HEK293 (cell line): ENCODE measurements around the gene WDR89.

Experiments
- CTCF ChIP-seq: fragments of 450-650 bp; formaldehyde crosslinking; IDR thresholded peaks from 2 replicates; pipeline ENCODE4 v1.5.1; 2016; ENCODE audit warnings: missing biosample characterization, missing genetic modification characterization
- KLF16 ChIP-seq: fragments of 450-650 bp; formaldehyde crosslinking; IDR thresholded peaks from 2 replicates; pipeline ENCODE4 v1.5.1; 2017; ENCODE audit warnings: missing biosample characterization, missing genetic modification characterization
- KLF7 ChIP-seq: fragments of 450-650 bp; formaldehyde crosslinking; IDR thresholded peaks from 2 replicates; pipeline ENCODE4 v1.5.1; 2016; ENCODE audit warnings: missing biosample characterization, missing genetic modification characterization, borderline replicate concordance
- SP7 ChIP-seq: fragments of 450-650 bp; formaldehyde crosslinking; IDR thresholded peaks from 2 replicates; pipeline ENCODE4 v1.5.1; 2016; ENCODE audit warnings: missing biosample characterization, missing genetic modification characterization
- YY1 ChIP-seq: fragments of 450-650 bp; formaldehyde crosslinking; IDR thresholded peaks from 2 replicates; pipeline ENCODE4 v1.5.1; 2018; ENCODE audit warnings: missing biosample characterization, missing genetic modification characterization
- ZFP3 ChIP-seq: fragments of 450-650 bp; formaldehyde crosslinking; IDR thresholded peaks from 2 replicates; pipeline ENCODE4 v1.5.1; 2016; ENCODE audit warnings: low read depth, missing biosample characterization, missing genetic modification characterization
- ZNF274 ChIP-seq, 2 experiments: fragments of 200-500 bp in 1 of 2; fragments of 450-650 bp in 1 of 2; sonication (Bioruptor generic) in 1 of 2; formaldehyde crosslinking in 1 of 2; IDR thresholded peaks; 2 replicates each; pipeline versions ENCODE4 v1.5.1 to v1.6.1; 2014 to 2016; ENCODE audit warnings: borderline replicate concordance in 1 of 2, inconsistent platforms in 1 of 2, low read length in 1 of 2, missing biosample characterization in 1 of 2, missing genetic modification characterization in 1 of 2
- ZNF473 ChIP-seq: fragments of 450-650 bp; formaldehyde crosslinking; IDR thresholded peaks from 2 replicates; pipeline ENCODE4 v1.5.1; 2017; ENCODE audit warnings: missing biosample characterization, missing genetic modification characterization
- ZNF610 ChIP-seq: fragments of 450-650 bp; formaldehyde crosslinking; IDR thresholded peaks from 2 replicates; pipeline ENCODE4 v1.5.1; 2016; ENCODE audit warnings: missing biosample characterization, missing genetic modification characterization, borderline replicate concordance
- ZSCAN30 ChIP-seq: fragments of 450-650 bp; IDR thresholded peaks from 2 replicates; pipeline ENCODE4 v1.5.1; 2018; ENCODE audit warnings: missing biosample characterization, mild to moderate bottlenecking, missing genetic modification characterization, moderate library complexity
- TF ChIP-seq, protein P1 (sequence below): fragments of 450-650 bp; formaldehyde crosslinking; IDR thresholded peaks from 2 replicates; pipeline ENCODE4; 2016; ENCODE audit warnings: missing biosample characterization, missing genetic modification characterization

DNA sequence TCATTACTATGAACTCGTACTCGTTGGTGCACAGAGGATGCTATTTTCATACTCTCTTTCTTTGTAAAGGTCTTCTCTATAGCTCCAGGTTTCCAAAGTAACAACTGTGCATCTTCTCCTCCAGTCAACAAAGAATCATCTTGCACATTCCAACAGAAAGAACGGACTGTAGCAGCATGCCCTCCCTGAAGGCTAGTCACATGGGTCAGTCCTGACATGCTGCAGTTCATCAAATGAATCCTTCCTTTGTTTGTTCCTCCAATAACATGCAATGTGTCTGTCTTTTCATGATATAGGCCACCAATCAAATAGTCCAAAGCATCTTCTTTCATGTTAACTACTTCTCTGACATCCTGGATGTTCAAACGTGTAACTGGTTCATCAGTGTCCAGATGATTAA lies 42.9 kb downstream of the WDR89 start:
- TF ChIP-seq CTCF (tag by site-specific recombination) (no peak), ZSCAN30 (no peak), YY1 (no peak), SP7 (tag by site-specific recombination) (no peak), KLF7 (tag by site-specific recombination) (no peak), KLF16 (tag by site-specific recombination) (no peak), ZNF610 (tag by site-specific recombination) (no peak), ZNF274 (IDR thresholded peaks at IDR 0.05; ENCODE audit: low read length) (no peak), ZNF274 (tag by site-specific recombination; IDR thresholded peaks at IDR 0.05; ENCODE audit: borderline replicate concordance) (no peak), ZFP3 (tag by site-specific recombination) (no peak), ZNF473 (tag by site-specific recombination) (no peak)
- TF ChIP-seq, protein P1, sequence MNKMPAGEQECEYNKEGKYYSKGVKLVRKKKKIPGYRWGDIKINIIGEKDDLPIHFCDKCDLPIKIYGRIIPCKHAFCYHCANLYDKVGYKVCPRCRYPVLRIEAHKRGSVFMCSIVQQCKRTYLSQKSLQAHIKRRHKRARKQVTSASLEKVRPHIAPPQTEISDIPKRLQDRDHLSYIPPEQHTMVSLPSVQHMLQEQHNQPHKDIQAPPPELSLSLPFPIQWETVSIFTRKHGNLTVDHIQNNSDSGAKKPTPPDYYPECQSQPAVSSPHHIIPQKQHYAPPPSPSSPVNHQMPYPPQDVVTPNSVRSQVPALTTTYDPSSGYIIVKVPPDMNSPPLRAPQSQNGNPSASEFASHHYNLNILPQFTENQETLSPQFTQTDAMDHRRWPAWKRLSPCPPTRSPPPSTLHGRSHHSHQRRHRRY = no peak
